Esophagus squamous epithelium (tissue), 4 donors: ENCODE data around the gene EFHC1.

Experiments
- POLR2A ChIP-seq, 4 donors: fragments of 450-650 bp; IDR thresholded peaks; one replicate each; pipeline ENCODE4 v1.6.1; 2017; ENCODE audit warnings: antibody characterized with exemption in 4 of 4, mild to moderate bottlenecking in 4 of 4, moderate library complexity in 3 of 4
- TF ChIP-seq, protein P1 (sequence below), 6 experiments: fragments of 450-650 bp in 4 of 6; fragments of 200-600 bp in 2 of 6; sonication (generic) in 2 of 6; IDR thresholded peaks; one replicate each; pipeline ENCODE4 v1.5.1; 2016 to 2019; ENCODE audit warnings: antibody characterized with exemption in 6 of 6, mild to moderate bottlenecking in 4 of 6, moderate library complexity in 4 of 6

DNA sequence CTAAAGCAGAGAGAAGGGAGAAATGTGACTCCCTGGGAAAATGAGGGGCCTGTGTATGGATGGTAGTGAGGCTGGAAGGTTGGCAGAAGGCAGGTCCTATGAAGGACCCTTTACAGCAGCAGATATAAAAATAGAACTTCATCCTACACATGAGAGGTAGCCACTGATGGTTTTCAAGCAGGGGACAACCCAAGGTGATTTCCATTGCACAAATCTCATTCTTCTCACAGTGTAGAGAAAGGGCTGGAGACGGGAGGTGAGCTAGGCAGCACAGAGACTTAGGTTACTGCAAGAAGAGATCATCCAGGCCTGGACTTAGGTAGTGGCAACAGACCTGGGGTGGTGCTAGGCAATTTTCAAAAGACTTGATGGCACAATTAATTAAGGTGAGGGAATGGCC lies 126.0 kb downstream of the EFHC1 start:
- TF ChIP-seq, protein P1, sequence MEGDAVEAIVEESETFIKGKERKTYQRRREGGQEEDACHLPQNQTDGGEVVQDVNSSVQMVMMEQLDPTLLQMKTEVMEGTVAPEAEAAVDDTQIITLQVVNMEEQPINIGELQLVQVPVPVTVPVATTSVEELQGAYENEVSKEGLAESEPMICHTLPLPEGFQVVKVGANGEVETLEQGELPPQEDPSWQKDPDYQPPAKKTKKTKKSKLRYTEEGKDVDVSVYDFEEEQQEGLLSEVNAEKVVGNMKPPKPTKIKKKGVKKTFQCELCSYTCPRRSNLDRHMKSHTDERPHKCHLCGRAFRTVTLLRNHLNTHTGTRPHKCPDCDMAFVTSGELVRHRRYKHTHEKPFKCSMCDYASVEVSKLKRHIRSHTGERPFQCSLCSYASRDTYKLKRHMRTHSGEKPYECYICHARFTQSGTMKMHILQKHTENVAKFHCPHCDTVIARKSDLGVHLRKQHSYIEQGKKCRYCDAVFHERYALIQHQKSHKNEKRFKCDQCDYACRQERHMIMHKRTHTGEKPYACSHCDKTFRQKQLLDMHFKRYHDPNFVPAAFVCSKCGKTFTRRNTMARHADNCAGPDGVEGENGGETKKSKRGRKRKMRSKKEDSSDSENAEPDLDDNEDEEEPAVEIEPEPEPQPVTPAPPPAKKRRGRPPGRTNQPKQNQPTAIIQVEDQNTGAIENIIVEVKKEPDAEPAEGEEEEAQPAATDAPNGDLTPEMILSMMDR (IDR thresholded peaks at IDR 0.05): no peak
- TF ChIP-seq POLR2A (IDR thresholded peaks at IDR 0.05): no peak
